Activated naive CD4-positive, alpha-beta T cell treated with anti-CD3 and anti-CD28 coated beads, Interleukin-2, amount 50 U/mL, for 24 hours (primary cell): Measurements from ENCODE around the gene KIAA2012.

Experiments
- H3K27ac Mint-ChIP-seq: one replicate; pipeline ENCODE4 v1.8.0; 2021; ENCODE audit warnings: mild to moderate bottlenecking, mixed read lengths
- H3K27me3 Mint-ChIP-seq: one replicate; pipeline ENCODE4 v1.8.0; 2021; ENCODE audit warnings: mixed read lengths
- H3K36me3 Mint-ChIP-seq: one replicate; pipeline ENCODE4 v1.8.0; 2021; ENCODE audit warnings: mixed read lengths
- H3K4me1 Mint-ChIP-seq: one replicate; pipeline ENCODE4 v1.8.0; 2021; ENCODE audit warnings: mixed read lengths
- H3K4me3 Mint-ChIP-seq: one replicate; pipeline ENCODE4 v1.8.0; 2021; ENCODE audit warnings: mild to moderate bottlenecking, mixed read lengths
- H3K9me3 Mint-ChIP-seq: one replicate; pipeline ENCODE4 v1.8.0; 2021; ENCODE audit warnings: mixed read lengths

The KIAA2012 gene

GRCh38 chr2:202165945-202166344, 92.9 kb downstream of the KIAA2012 start:
- no peak overlapping the region for H3K27ac Mint-ChIP-seq
- peaks cover 5% of the 10 kb centered on the region for H3K27me3 Mint-ChIP-seq
- no peak overlapping the region for H3K4me3 Mint-ChIP-seq
- H3K9me3 Mint-ChIP-seq, result no peaks in the 10 kb centered on the region
- H3K36me3 Mint-ChIP-seq, result no peaks in the 10 kb centered on the region
- peaks cover 3% of the 10 kb centered on the region for H3K4me1 Mint-ChIP-seq

DNA sequence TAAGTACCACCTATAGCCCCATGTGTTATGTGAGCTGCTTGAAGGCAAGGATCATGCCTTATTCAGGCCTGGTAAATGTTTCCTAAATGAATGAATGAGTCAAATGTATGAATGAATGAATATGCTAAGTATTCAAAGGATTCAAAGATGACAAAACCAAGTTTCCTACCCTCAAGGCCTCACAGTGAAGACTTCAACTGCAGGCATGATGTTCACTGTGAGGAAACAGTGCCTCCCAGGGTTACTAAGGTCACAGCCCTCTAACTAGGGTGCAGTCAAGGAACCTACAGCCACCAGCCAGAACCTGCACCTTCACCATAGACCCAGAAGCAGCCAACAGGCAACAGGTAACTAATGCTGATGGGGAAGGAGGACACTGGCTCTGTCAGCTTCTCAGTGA, 96.1 kb downstream of the KIAA2012 start:
- Mint-ChIP-seq H3K4me3 (no peak overlapping the region), H3K4me1 (peaks cover 22% of the 10 kb centered on the region), H3K36me3 (no peaks in the 10 kb centered on the region), H3K27ac (no peak overlapping the region), H3K27me3 (peaks cover 8% of the 10 kb centered on the region), H3K9me3 (no peaks in the 10 kb centered on the region)

DNA sequence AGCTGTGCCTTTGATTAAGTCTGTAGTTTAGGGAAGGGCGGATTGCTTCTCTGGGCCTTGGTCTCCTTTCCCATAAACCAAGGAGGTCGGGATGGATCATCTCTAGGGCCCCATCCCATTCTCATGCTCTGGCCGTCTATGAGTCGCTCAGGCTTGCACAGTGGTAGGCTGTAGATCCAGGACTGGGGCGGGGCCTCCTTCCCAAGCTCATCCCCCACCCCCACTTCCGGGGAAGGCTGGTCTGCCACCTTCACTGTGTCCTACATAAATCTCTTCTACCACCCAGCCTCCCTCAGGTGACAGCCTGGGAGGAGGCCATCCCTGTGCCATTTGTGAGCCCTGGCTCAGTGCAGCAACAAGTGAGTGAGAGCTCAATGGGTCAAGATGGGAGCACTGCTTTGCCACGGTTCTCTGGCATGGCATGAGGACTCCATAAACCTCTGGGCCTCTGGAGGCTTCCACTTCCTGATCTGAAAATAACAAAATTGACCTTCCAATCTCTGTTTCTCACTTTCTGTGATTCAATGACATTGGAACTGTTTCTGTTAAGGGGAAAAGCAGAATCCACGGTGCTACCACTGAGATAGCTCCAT, 96.9 kb downstream of the KIAA2012 start:
- Mint-ChIP-seq H3K9me3 (no peaks in the 10 kb centered on the region), H3K27ac (no peak overlapping the region), H3K4me3 (no peak overlapping the region), H3K36me3 (no peaks in the 10 kb centered on the region), H3K4me1 (peaks cover 22% of the 10 kb centered on the region), H3K27me3 (peaks cover 8% of the 10 kb centered on the region)

- Mint-ChIP-seq H3K36me3 (no peaks in the 10 kb centered on the region), H3K27me3 (peaks cover 8% of the 10 kb centered on the region), H3K27ac (no peak overlapping the region), H3K4me3 (peak overlapping the region; percentile 20), H3K9me3 (no peaks in the 10 kb centered on the region), H3K4me1 (peaks cover 22% of the 10 kb centered on the region)
Observed at GRCh38 chr2:202171241-202171825, 98.3 kb downstream of the KIAA2012 start.

DNA sequence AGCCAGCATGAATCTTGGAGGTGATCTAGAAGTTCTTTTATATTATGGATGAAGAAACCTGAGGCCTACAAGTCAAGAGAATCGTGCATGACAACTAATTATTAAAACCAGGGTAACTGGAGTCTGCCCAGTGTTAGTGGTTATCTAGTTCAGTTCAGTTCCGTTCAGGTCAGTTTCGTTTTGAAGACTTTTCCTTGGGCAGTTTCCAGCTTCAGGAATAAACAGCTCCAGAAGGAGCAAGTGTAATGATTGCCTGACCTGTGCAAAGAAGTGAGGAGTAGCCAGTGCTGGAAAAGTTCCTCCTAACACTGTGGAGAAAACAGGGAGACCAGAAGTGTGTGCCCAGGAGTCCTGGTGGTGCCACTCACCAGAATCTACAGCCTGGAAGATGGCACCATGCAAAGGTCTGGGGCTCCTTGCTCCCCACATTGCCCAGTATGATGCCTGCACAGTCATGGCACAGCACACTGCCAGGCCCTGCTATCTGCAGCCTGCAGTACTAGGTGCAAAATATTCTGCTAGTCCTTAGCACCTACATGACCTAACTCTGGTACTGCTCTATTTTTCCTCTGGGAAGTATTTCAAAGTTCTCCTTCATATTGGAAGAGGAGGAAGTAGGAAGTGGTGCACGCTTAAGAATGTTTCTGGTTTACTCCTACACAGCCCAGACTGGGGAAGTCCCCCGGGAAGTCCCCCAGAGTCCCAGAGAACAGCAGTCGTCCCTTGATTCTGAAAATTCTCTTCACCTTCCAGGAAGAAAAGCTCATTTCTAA, 99.6 kb downstream of the KIAA2012 start:
- peaks cover 22% of the 10 kb centered on the region for H3K4me1 Mint-ChIP-seq
- peaks cover 8% of the 10 kb centered on the region for H3K27me3 Mint-ChIP-seq
- H3K27ac Mint-ChIP-seq, result peak overlapping the region; percentile 77
- H3K4me3 Mint-ChIP-seq, result no peak overlapping the region
- no peaks in the 10 kb centered on the region for H3K9me3 Mint-ChIP-seq
- H3K36me3 Mint-ChIP-seq, result no peaks in the 10 kb centered on the region

GRCh38 chr2:202178346-202178958, 105.4 kb downstream of the KIAA2012 start:
- Mint-ChIP-seq H3K27ac (no peak overlapping the region), H3K27me3 (peaks cover 1% of the 10 kb centered on the region), H3K9me3 (no peaks in the 10 kb centered on the region), H3K4me1 (no peaks in the 10 kb centered on the region), H3K36me3 (no peaks in the 10 kb centered on the region), H3K4me3 (no peak overlapping the region)

- no peaks in the 10 kb centered on the region for H3K4me1 Mint-ChIP-seq
- no peak overlapping the region for H3K27ac Mint-ChIP-seq
Observed at GRCh38 chr2:202184557-202184956, 111.5 kb downstream of the KIAA2012 start.

GRCh38 chr2:202185156-202185555, 112.1 kb downstream of the KIAA2012 start:
- no peak overlapping the region for H3K4me3 Mint-ChIP-seq
- H3K27me3 Mint-ChIP-seq, result peaks cover 4% of the 10 kb centered on the region
- no peaks in the 10 kb centered on the region for H3K9me3 Mint-ChIP-seq
- H3K27ac Mint-ChIP-seq, result no peak overlapping the region
- no peaks in the 10 kb centered on the region for H3K4me1 Mint-ChIP-seq
- H3K36me3 Mint-ChIP-seq, result no peaks in the 10 kb centered on the region

More at GRCh38 chr2:202184557-202184956, 111.5 kb downstream of the KIAA2012 start:
- Mint-ChIP-seq H3K36me3 (no peaks in the 10 kb centered on the region), H3K27me3 (peaks cover 4% of the 10 kb centered on the region), H3K9me3 (no peaks in the 10 kb centered on the region), H3K4me3 (no peak overlapping the region)

- no peaks in the 10 kb centered on the region for H3K36me3 Mint-ChIP-seq
- H3K4me3 Mint-ChIP-seq, result no peak overlapping the region
- no peaks in the 10 kb centered on the region for H3K9me3 Mint-ChIP-seq
- peaks cover 4% of the 10 kb centered on the region for H3K27me3 Mint-ChIP-seq
- H3K4me1 Mint-ChIP-seq, result no peaks in the 10 kb centered on the region
- no peak overlapping the region for H3K27ac Mint-ChIP-seq
Observed at GRCh38 chr2:202186641-202187202, 113.7 kb downstream of the KIAA2012 start.

- H3K4me1 Mint-ChIP-seq, result no peaks in the 10 kb centered on the region
- no peak overlapping the region for H3K4me3 Mint-ChIP-seq
- no peak overlapping the region for H3K27ac Mint-ChIP-seq
- H3K9me3 Mint-ChIP-seq, result no peaks in the 10 kb centered on the region
- H3K36me3 Mint-ChIP-seq, result no peaks in the 10 kb centered on the region
- H3K27me3 Mint-ChIP-seq, result peaks cover 3% of the 10 kb centered on the region
Observed at GRCh38 chr2:202187570-202187969, 114.5 kb downstream of the KIAA2012 start.

DNA sequence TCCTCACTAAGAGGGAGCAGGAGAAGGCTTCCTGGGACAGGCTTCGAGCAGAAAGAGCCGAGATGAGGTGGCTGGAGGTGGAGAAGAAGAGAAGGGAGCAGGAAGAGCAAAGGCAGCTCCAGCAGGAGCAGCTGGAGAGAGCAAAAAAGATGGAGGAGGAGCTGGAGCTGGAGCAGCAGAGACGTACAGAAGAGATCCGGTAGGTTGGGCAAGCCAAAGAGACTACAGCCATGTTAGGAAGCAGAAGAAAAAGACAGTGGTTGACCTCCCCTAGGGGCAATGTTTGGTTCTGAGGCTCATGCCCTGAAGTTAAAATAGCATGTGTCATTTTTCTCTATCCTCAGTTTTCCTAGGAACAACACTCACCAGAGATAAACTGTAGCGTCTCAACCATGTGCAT, 120.2 kb downstream of the KIAA2012 start:
- Mint-ChIP-seq H3K4me1 (no peaks in the 10 kb centered on the region), H3K4me3 (no peak overlapping the region), H3K27me3 (peaks cover 7% of the 10 kb centered on the region), H3K9me3 (no peaks in the 10 kb centered on the region), H3K27ac (no peak overlapping the region), H3K36me3 (no peaks in the 10 kb centered on the region)

DNA sequence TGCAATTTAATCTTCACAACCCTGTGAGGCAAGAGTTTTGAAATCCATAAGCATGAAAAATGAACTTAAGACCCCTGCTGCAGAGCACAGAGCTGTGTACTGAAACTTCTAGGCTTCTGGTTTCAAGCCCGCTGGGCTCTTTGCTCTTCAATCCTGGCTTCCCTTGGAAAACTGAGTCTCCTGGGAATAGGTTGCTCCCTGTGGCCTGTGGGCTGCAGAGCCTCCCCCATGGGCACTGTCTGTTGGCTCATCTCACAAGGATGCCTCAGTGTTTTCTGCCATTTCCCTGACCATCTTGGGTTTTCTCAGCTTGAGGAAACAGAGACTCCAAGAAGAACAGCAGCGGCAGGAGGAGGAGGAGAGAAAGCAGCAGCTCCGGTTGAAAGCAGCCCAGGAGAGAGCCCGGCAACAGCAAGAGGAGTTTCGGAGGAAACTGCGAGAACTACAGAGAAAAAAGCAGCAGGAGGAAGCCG, 120.9 kb downstream of the KIAA2012 start:
- H3K36me3 Mint-ChIP-seq, result no peaks in the 10 kb centered on the region
- H3K27me3 Mint-ChIP-seq, result peaks cover 7% of the 10 kb centered on the region
- H3K9me3 Mint-ChIP-seq, result no peaks in the 10 kb centered on the region
- H3K27ac Mint-ChIP-seq, result no peak overlapping the region
- no peak overlapping the region for H3K4me3 Mint-ChIP-seq
- no peaks in the 10 kb centered on the region for H3K4me1 Mint-ChIP-seq

DNA sequence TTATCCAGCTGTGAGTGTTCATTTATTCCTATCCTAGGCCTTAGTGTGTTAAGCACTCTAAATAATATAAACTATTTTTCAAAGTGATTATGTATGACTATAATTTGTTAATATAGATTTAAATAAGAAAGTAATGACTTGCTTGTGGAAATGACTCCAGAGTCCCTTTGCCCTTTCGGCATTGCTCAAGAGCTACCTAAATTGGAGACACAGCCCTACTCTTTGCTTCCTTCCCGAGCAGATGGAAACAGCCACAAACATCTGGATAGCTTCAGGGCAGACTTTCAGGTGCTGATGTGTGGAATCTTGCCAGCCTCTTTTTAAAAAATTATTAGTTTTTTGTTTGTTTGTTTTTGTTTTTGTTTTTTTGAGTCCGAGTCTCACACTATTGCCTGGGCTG, 121.4 kb downstream of the KIAA2012 start:
- Mint-ChIP-seq H3K36me3 (no peaks in the 10 kb centered on the region), H3K27me3 (peaks cover 7% of the 10 kb centered on the region), H3K4me3 (no peak overlapping the region), H3K27ac (no peak overlapping the region), H3K4me1 (no peaks in the 10 kb centered on the region), H3K9me3 (no peaks in the 10 kb centered on the region)

DNA sequence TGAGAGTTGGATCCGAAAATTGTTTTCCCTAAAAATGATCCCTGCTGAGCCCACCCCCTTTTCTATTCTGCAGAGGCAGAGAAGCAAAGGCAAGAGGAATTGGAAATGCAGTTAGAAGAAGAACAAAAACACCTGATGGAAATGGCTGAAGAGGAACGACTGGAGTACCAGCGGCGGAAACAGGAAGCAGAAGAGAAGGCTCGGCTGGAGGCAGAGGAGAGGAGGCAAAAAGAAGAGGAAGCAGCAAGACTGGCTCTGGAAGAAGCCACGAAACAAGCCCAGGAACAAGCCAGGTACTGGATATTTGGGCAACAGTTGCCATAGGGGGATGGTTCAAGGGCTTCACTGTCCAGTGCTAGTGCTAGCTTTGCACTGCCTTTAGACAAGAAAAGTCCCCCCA, 123.7 kb downstream of the KIAA2012 start:
- no peak overlapping the region for H3K4me3 Mint-ChIP-seq
- no peaks in the 10 kb centered on the region for H3K4me1 Mint-ChIP-seq
- H3K9me3 Mint-ChIP-seq, result no peaks in the 10 kb centered on the region
- peaks cover 2% of the 10 kb centered on the region for H3K36me3 Mint-ChIP-seq
- H3K27me3 Mint-ChIP-seq, result peaks cover 9% of the 10 kb centered on the region
- no peak overlapping the region for H3K27ac Mint-ChIP-seq

- Mint-ChIP-seq H3K27me3 (peaks cover 4% of the 10 kb centered on the region), H3K4me3 (no peak overlapping the region), H3K27ac (no peak overlapping the region), H3K9me3 (no peaks in the 10 kb centered on the region), H3K36me3 (peaks cover 9% of the 10 kb centered on the region), H3K4me1 (no peaks in the 10 kb centered on the region)
Observed at GRCh38 chr2:202201220-202202160, 128.4 kb downstream of the KIAA2012 start.
